DOHH2 (cell line): Measurements from ENCODE around the gene SHISA5.

Experiments used
- H3F3A ChIP-seq: fragments of 200-600 bp; sonication (generic), shearing (Covaris generic); 2 replicates; pipeline ENCODE4 v1.6.0; 2016; ENCODE audit warnings: antibody characterized with exemption, mild to moderate bottlenecking; ENCODE audit not compliant: control insufficient read depth, insufficient read depth
- H3K27ac ChIP-seq: fragments of 200-600 bp; sonication (generic); 2 replicates; pipeline ENCODE4 v1.5.1; 2014; ENCODE audit warnings: low read depth, mild to moderate bottlenecking, low read length, moderate library complexity
- H3K27me3 ChIP-seq: fragments of 200-600 bp; sonication (generic); 2 replicates; pipeline ENCODE4 v1.6.1; 2014; ENCODE audit warnings: mild to moderate bottlenecking, low read length, mixed read lengths; ENCODE audit not compliant: control insufficient read depth
- H3K36me3 ChIP-seq: fragments of 200-600 bp; sonication (generic); 2 replicates; pipeline ENCODE4 v1.6.1; 2014; ENCODE audit warnings: mild to moderate bottlenecking, low read length, moderate library complexity, mixed read lengths; ENCODE audit not compliant: control insufficient read depth
- H3K4me1 ChIP-seq: fragments of 200-600 bp; sonication (generic); 2 replicates; pipeline ENCODE4 v1.6.1; 2014; ENCODE audit warnings: mild to moderate bottlenecking, low read length, mixed read lengths; ENCODE audit not compliant: control insufficient read depth
- H3K4me2 ChIP-seq: fragments of 200-600 bp; sonication (generic); 2 replicates; pipeline ENCODE4 v1.6.0; 2014; ENCODE audit warnings: mild to moderate bottlenecking, low read length, moderate library complexity
- H3K4me3 ChIP-seq: fragments of 200-600 bp; sonication (generic); 2 replicates; pipeline ENCODE4 v1.5.1; 2014; ENCODE audit warnings: mild to moderate bottlenecking, low read length, mixed read lengths
- H3K79me2 ChIP-seq: fragments of 200-600 bp; sonication (generic); 2 replicates; pipeline ENCODE4 v1.6.1; 2014; ENCODE audit warnings: mild to moderate bottlenecking, low read length, mixed read lengths; ENCODE audit not compliant: control insufficient read depth
- H3K9me2 ChIP-seq: fragments of 200-600 bp; sonication (generic); replicated peaks from 2 replicates; pipeline ENCODE4 v1.6.1; 2014; ENCODE audit warnings: mild to moderate bottlenecking, low read length, mixed read lengths; ENCODE audit not compliant: control insufficient read depth
- H3K9me3 ChIP-seq: fragments of 200-600 bp; sonication (generic); 2 replicates; pipeline ENCODE4 v1.6.1; 2014; ENCODE audit warnings: antibody characterized with exemption, low read length, mixed read lengths; ENCODE audit not compliant: control insufficient read depth, insufficient read depth
- H4K20me1 ChIP-seq: fragments of 200-600 bp; sonication (generic); 2 replicates; pipeline ENCODE4 v1.6.0; 2014; ENCODE audit warnings: low read depth, mild to moderate bottlenecking, antibody characterized with exemption, low read length, moderate library complexity; ENCODE audit not compliant: control insufficient read depth, insufficient read depth
- CTCF ChIP-seq: fragments of 200-600 bp; sonication (generic); IDR thresholded peaks from one replicate; pipeline ENCODE4 v1.5.1; 2014; ENCODE audit warnings: antibody characterized with exemption, mild to moderate bottlenecking, low read depth, low read length; ENCODE audit not compliant: poor library complexity, severe bottlenecking
- EZH2phosphoT487 ChIP-seq: fragments of 200-600 bp; sonication (generic); IDR thresholded peaks from 2 replicates; pipeline ENCODE4 v1.6.1; 2017; ENCODE audit warnings: borderline replicate concordance, mild to moderate bottlenecking, antibody characterized with exemption, low read length, moderate library complexity, mixed read lengths

The SHISA5 gene

GRCh38 chr3:48524970-48525369 is 21.0 kb upstream of the SHISA5 start:
- H4K20me1 ChIP-seq = no peaks in the 10 kb centered on the region
- H3K27me3 ChIP-seq = no peaks in the 10 kb centered on the region
- H3K9me3 ChIP-seq = no peaks in the 10 kb centered on the region
- no peak overlapping the region for H3K4me3 ChIP-seq
- H3K4me1 ChIP-seq = no peaks in the 10 kb centered on the region
- H3F3A ChIP-seq = no peaks in the 10 kb centered on the region; the same call in 1 of the 2 replicates
- TF ChIP-seq EZH2phosphoT487 = no peak
- no peak for TF ChIP-seq CTCF
- no peak overlapping the region for H3K4me2 ChIP-seq
- H3K79me2 ChIP-seq = no peaks in the 10 kb centered on the region
- H3K27ac ChIP-seq = no peak overlapping the region
- peaks cover 19% of the 10 kb centered on the region for H3K36me3 ChIP-seq
- H3K9me2 ChIP-seq = no peaks in the 10 kb centered on the region

- Histone ChIP-seq H3K79me2 (no peaks in the 10 kb centered on the region), H3K9me2 (no peaks in the 10 kb centered on the region), H3K4me2 (no peak overlapping the region), H3K4me1 (no peaks in the 10 kb centered on the region), H3K27me3 (no peaks in the 10 kb centered on the region), H3K36me3 (peaks cover 6% of the 10 kb centered on the region), H3K4me3 (no peak overlapping the region), H3K27ac (no peak overlapping the region), H4K20me1 (no peaks in the 10 kb centered on the region), H3F3A (no peaks in the 10 kb centered on the region), H3K9me3 (no peaks in the 10 kb centered on the region)
- TF ChIP-seq EZH2phosphoT487 = no peak
- TF ChIP-seq CTCF = no peak
These were observed 17.7 kb upstream of the SHISA5 start for GRCh38 chr3:48521635-48522034.

- Histone ChIP-seq H4K20me1 (no peaks in the 10 kb centered on the region), H3F3A (no peaks in the 10 kb centered on the region), H3K79me2 (no peaks in the 10 kb centered on the region), H3K9me2 (no peaks in the 10 kb centered on the region), H3K36me3 (peaks cover 6% of the 10 kb centered on the region), H3K4me1 (peaks cover 12% of the 10 kb centered on the region), H3K27ac (no peak overlapping the region), H3K27me3 (no peaks in the 10 kb centered on the region), H3K9me3 (no peaks in the 10 kb centered on the region), H3K4me2 (no peak overlapping the region), H3K4me3 (no peak overlapping the region)
- TF ChIP-seq CTCF = no peak
These were observed 15.3 kb upstream of the SHISA5 start for GRCh38 chr3:48519277-48519643.
